ENCODE measurements around the gene PUS7.

DNA sequence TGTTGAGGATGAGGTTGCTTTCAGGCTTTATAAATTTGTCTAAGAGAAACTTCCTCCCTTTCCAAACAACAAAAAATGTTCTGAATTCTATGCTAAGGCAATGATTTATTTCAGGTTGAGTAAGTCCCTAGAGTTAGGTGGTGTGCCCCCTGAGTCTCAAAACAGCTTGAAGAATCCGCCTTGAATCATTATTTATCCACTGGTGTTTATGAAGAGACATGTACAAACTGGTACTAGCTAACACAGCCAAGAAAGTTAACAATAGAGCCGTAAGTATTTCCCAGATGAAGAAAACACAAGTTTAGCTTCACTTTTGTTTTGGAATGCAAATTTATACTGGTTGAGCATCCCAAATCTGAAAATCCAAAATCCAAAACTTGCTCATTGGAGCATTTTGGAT, 67.2 kb downstream of the PUS7 start:
- TF ChIP-seq, protein P1, sequence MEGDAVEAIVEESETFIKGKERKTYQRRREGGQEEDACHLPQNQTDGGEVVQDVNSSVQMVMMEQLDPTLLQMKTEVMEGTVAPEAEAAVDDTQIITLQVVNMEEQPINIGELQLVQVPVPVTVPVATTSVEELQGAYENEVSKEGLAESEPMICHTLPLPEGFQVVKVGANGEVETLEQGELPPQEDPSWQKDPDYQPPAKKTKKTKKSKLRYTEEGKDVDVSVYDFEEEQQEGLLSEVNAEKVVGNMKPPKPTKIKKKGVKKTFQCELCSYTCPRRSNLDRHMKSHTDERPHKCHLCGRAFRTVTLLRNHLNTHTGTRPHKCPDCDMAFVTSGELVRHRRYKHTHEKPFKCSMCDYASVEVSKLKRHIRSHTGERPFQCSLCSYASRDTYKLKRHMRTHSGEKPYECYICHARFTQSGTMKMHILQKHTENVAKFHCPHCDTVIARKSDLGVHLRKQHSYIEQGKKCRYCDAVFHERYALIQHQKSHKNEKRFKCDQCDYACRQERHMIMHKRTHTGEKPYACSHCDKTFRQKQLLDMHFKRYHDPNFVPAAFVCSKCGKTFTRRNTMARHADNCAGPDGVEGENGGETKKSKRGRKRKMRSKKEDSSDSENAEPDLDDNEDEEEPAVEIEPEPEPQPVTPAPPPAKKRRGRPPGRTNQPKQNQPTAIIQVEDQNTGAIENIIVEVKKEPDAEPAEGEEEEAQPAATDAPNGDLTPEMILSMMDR (conservative IDR thresholded peaks at IDR 0.05), result no peak
- no peak for TF ChIP-seq ZFX (IDR thresholded peaks at IDR 0.05)
